HCT116 (cell line): ENCODE results near the gene SMIM20. TPM values are rescaled to one million over a fixed set of nuclear protein-coding genes. Genes with fewer than 3 reads are reported as not detected.

Source experiments
- ATAC-seq: fragments of 200-7000 bp; cut with Tn5 transposase; 2 replicates; pipeline ENCODE4 v1.9.1; 2020; ENCODE audit warnings: mild to moderate bottlenecking, moderate library complexity
- BruUV-seq: library from RNA; stranded (reverse); fragments of 400-500 nt; replicated peaks from 2 replicates; lab custom pipeline; 2021; lab: Mats Ljungman, UMichigan
- CTCF ChIA-PET: fragments of 300-600 bp; sonication (Branson Sonifier 250); formaldehyde crosslinking; loops from one replicate; lab custom pipeline; 2021; ENCODE audit warnings: antibody characterized with exemption; lab: Charles Lee
- POLR2A ChIA-PET: fragments of 300-600, 350-600 bp; sonication (Branson Sonifier 250); formaldehyde crosslinking; loops from one replicate; lab custom pipeline; 2021; ENCODE audit warnings: antibody characterized with exemption; lab: Charles Lee
- RAD21 ChIA-PET, 2 experiments: fragments of 300-600 bp; sonication (Branson Sonifier 250); formaldehyde crosslinking; loops; one replicate each; lab custom pipeline; 2023; ENCODE audit warnings: low total read pairs in 2 of 2; ENCODE audit not compliant: uncharacterized antibody in 2 of 2, unreplicated experiment in 2 of 2, low non-redundant PET in 1 of 2; lab: Charles Lee
- DNase-seq: peaks from one replicate; pipeline ENCODE4 v3.0.0-alpha.2; 2010; ENCODE audit warnings: low read depth, low spot score
- H2AFZ ChIP-seq: fragments of 200-600 bp; shearing (Covaris generic), sonication (generic); 2 replicates; pipeline ENCODE4 v1.6.1; 2017; ENCODE audit warnings: low read depth, mixed run types, mixed read lengths, antibody characterized with exemption, low read length; ENCODE audit not compliant: poor library complexity, severe bottlenecking
- H3K27ac ChIP-seq: 2 replicates; pipeline ENCODE4 v1.5.1; 2012; ENCODE audit warnings: low read depth, low read length
- H3K27me3 ChIP-seq: fragments of 200-600 bp; sonication (generic); 2 replicates; pipeline ENCODE4 v1.6.1; 2016; ENCODE audit warnings: mixed run types, low read length, mixed read lengths; ENCODE audit not compliant: insufficient read depth
- H3K36me3 ChIP-seq, 2 experiments: fragments of 200-500 bp in 1 of 2; fragments of 200-600 bp in 1 of 2; sonication (Bioruptor generic) in 1 of 2; sonication (generic) in 1 of 2; 2 replicates each; pipeline versions ENCODE4 v1.5.1 to v1.6.1; 2014 to 2016; ENCODE audit warnings: low read length in 2 of 2, inconsistent platforms in 1 of 2, mixed read lengths in 1 of 2, mixed run types in 1 of 2; ENCODE audit not compliant: insufficient read depth in 2 of 2, control insufficient read depth in 1 of 2
- H3K4me1 ChIP-seq, 2 experiments: fragments of 200-600 bp in 1 of 2; sonication (generic) in 1 of 2; 2 replicates each; pipeline versions ENCODE4 v1.5.1 to v1.6.1; 2012 to 2017; ENCODE audit warnings: low read length in 2 of 2, inconsistent platforms in 1 of 2, mild to moderate bottlenecking in 1 of 2, mixed read lengths in 1 of 2, mixed run types in 1 of 2, moderate library complexity in 1 of 2; ENCODE audit not compliant: insufficient read depth in 2 of 2, control insufficient read depth in 1 of 2
- H3K4me2 ChIP-seq: fragments of 200-600 bp; sonication (generic); 2 replicates; pipeline ENCODE4 v1.6.1; 2017; ENCODE audit warnings: mixed run types, low read length, mixed read lengths
- H3K4me3 ChIP-seq, 2 experiments: fragments of 200-600 bp in 1 of 2; sonication (generic) in 1 of 2; replicated peaks in 1 of 2; 2 replicates each; pipeline ENCODE4 v1.5.1; 2011 to 2016; ENCODE audit warnings: low read length in 2 of 2, control low read depth in 1 of 2, low read depth in 1 of 2, mild to moderate bottlenecking in 1 of 2, mixed read lengths in 1 of 2, mixed run types in 1 of 2
- H3K79me2 ChIP-seq: fragments of 200-600 bp; sonication (generic); 2 replicates; pipeline ENCODE4 v1.6.1; 2017; ENCODE audit warnings: mild to moderate bottlenecking, mixed run types, low read length, moderate library complexity, mixed read lengths; ENCODE audit not compliant: insufficient read depth
- H3K9ac ChIP-seq: fragments of 200-600 bp; sonication (generic); 2 replicates; pipeline ENCODE4 v1.6.1; 2016; ENCODE audit warnings: low read length, mixed read lengths
- H3K9me2 ChIP-seq: fragments of 200-600 bp; sonication (generic), shearing (Covaris generic); 2 replicates; pipeline ENCODE4 v1.6.1; 2017; ENCODE audit warnings: mixed run types, mild to moderate bottlenecking, moderate library complexity; ENCODE audit not compliant: insufficient read depth
- H3K9me3 ChIP-seq, 2 experiments: fragments of 200-500 bp in 1 of 2; fragments of 200-600 bp in 1 of 2; sonication (Bioruptor generic) in 1 of 2; sonication (generic) in 1 of 2; 2 replicates each; pipeline ENCODE4 v1.6.1; 2014 to 2017; ENCODE audit warnings: low read length in 2 of 2, mixed read lengths in 2 of 2, inconsistent platforms in 1 of 2, low read depth in 1 of 2, mild to moderate bottlenecking in 1 of 2, mixed run types in 1 of 2, moderate library complexity in 1 of 2; ENCODE audit not compliant: control insufficient read depth in 1 of 2, insufficient read depth in 1 of 2
- H4K20me1 ChIP-seq: fragments of 200-600 bp; sonication (generic), shearing (Covaris generic); 2 replicates; pipeline ENCODE4 v1.6.1; 2017; ENCODE audit warnings: mixed run types, mild to moderate bottlenecking, moderate library complexity; ENCODE audit not compliant: insufficient read depth
- CBX3 ChIP-seq: IDR thresholded peaks from 2 replicates; pipeline ENCODE4 v1.6.1; 2012; ENCODE audit warnings: low read depth
- CEBPB ChIP-seq: IDR thresholded peaks from 2 replicates; pipeline ENCODE4 v1.6.1; 2012; ENCODE audit warnings: low read depth
- EGR1 ChIP-seq: IDR thresholded peaks from 2 replicates; pipeline ENCODE4 v1.6.1; 2012; ENCODE audit warnings: low read depth
- ELF1 ChIP-seq: IDR thresholded peaks from 2 replicates; pipeline ENCODE4 v1.6.1; 2012; ENCODE audit warnings: low read depth, borderline replicate concordance
- EZH2 ChIP-seq: fragments of 200-600 bp; sonication (generic); IDR thresholded peaks from 2 replicates; pipeline ENCODE4 v1.6.1; 2017; ENCODE audit warnings: antibody characterized with exemption, mixed run types
- EZH2phosphoT487 ChIP-seq: fragments of 200-600 bp; IDR thresholded peaks from 2 replicates; pipeline ENCODE4 v1.6.1; 2018; ENCODE audit warnings: antibody characterized with exemption, borderline replicate concordance
- FOSL1 ChIP-seq: IDR thresholded peaks from 2 replicates; pipeline ENCODE4 v1.6.1; 2012; ENCODE audit warnings: low read depth
- JUND ChIP-seq: IDR thresholded peaks from 2 replicates; pipeline ENCODE4 v1.6.1; 2012
- POLR2A ChIP-seq: IDR thresholded peaks from 2 replicates; pipeline ENCODE4 v1.7.0; 2011; ENCODE audit warnings: borderline replicate concordance; ENCODE audit not compliant: insufficient read depth, insufficient read length; ENCODE audit errors: extremely low read depth
- POLR2AphosphoS5 ChIP-seq: IDR thresholded peaks from 2 replicates; pipeline ENCODE4 v1.6.1; 2011; ENCODE audit warnings: mild to moderate bottlenecking, low read depth, low read length, moderate library complexity
- RAD21 ChIP-seq: IDR thresholded peaks from 2 replicates; pipeline ENCODE4 v1.6.1; 2012; ENCODE audit warnings: low read depth, mild to moderate bottlenecking
- SIN3A ChIP-seq: IDR thresholded peaks from 2 replicates; pipeline ENCODE4 v1.6.1; 2012; ENCODE audit warnings: low read depth
- SP1 ChIP-seq: IDR thresholded peaks from 2 replicates; pipeline ENCODE4 v1.6.1; 2012; ENCODE audit warnings: low read depth
- SRF ChIP-seq: IDR thresholded peaks from 2 replicates; pipeline ENCODE4 v1.6.1; 2012; ENCODE audit warnings: low read depth
- TCF7L2 ChIP-seq: IDR thresholded peaks from 2 replicates; pipeline ENCODE4 v1.7.0; 2011; ENCODE audit warnings: borderline replicate concordance, inconsistent platforms; ENCODE audit not compliant: insufficient read depth, insufficient read length; ENCODE audit errors: extremely low read depth
- YY1 ChIP-seq: IDR thresholded peaks from 2 replicates; pipeline ENCODE4 v1.6.1; 2011; ENCODE audit warnings: low read length, low read depth, moderate library complexity, mild to moderate bottlenecking; ENCODE audit not compliant: insufficient replicate concordance; ENCODE audit errors: extremely low read depth
- ZBTB33 ChIP-seq: IDR thresholded peaks from 2 replicates; pipeline ENCODE4 v1.6.1; 2011; ENCODE audit warnings: mild to moderate bottlenecking, low read length, moderate library complexity; ENCODE audit not compliant: insufficient replicate concordance; ENCODE audit errors: extremely low read depth
- ZFX ChIP-seq: fragments of 450-650 bp; IDR thresholded peaks from 2 replicates; pipeline ENCODE4 v1.6.1; 2017
- ZNF274 ChIP-seq: fragments of 200-500 bp; sonication (Bioruptor generic); IDR thresholded peaks from 2 replicates; pipeline ENCODE4 v1.6.1; 2014; ENCODE audit warnings: mild to moderate bottlenecking, low read depth, low read length, inconsistent platforms
- intact Hi-C: fragments of 100-400 bp; cut with micrococcal nuclease; formaldehyde crosslinking; loops from 2 replicates; pipeline ENCODE4 v1.10.0; 2022
- total RNA-seq: library from RNA; stranded (reverse); gene quantifications from one replicate; pipeline ENCODE4 v1.2.1, GENCODE V29; 2021; ENCODE audit not compliant: unreplicated experiment
- TF ChIP-seq, protein P1 (sequence below): IDR thresholded peaks from 2 replicates; pipeline ENCODE4 v1.6.1; 2012

The SMIM20 gene
- total RNA-seq, 1 experiment from 2014 or later, result 36.9 TPM

GRCh38 chr4:25881193-25881592 is 32.8 kb upstream of the SMIM20 start (continued):
- TF ChIP-seq EZH2 (no peak), TCF7L2 (no peak), ZNF274 (no peak), FOSL1 (no peak), ZFX (no peak), RAD21 (no peak), SP1 (no peak), ELF1 (no peak), ZBTB33 (no peak)

- no TSS peak for BruUV-seq
Observed at GRCh38 chr4:25882226-25882625, 31.8 kb upstream of the SMIM20 start.

More at GRCh38 chr4:25882226-25882625, 31.8 kb upstream of the SMIM20 start:
- H3K36me3 ChIP-seq, result no peaks in the 10 kb centered on the region
- no peak overlapping the region for H3K27ac ChIP-seq
- no peaks in the 10 kb centered on the region for H3K79me2 ChIP-seq
- H3K4me1 ChIP-seq, result no peaks in the 10 kb centered on the region
- no peak overlapping the region for H3K4me3 ChIP-seq
- no peak overlapping the region for H2AFZ ChIP-seq
- H3K9me2 ChIP-seq, result no peaks in the 10 kb centered on the region
- intact Hi-C loops, result no loop called here
- no peaks in the 10 kb centered on the region for H3K27me3 ChIP-seq
- CTCF ChIA-PET, result no interaction called here
- no peaks in the 10 kb centered on the region for H3K9me3 ChIP-seq
- H4K20me1 ChIP-seq, result no peaks in the 10 kb centered on the region
- ATAC-seq (no peak), DNase-seq (no peak)
- no peak overlapping the region for H3K4me2 ChIP-seq
- TF ChIP-seq EZH2 (no peak), YY1 (no peak), SP1 (no peak), ZBTB33 (no peak), FOSL1 (no peak), ELF1 (no peak), JUND (no peak), POLR2A (no peak), POLR2AphosphoS5 (no peak), SRF (no peak), EGR1 (no peak), TCF7L2 (no peak), RAD21 (no peak), ZNF274 (no peak), SIN3A (no peak), EZH2phosphoT487 (no peak), CBX3 (no peak), ZFX (no peak), CEBPB (no peak)
- TF ChIP-seq, protein P1, sequence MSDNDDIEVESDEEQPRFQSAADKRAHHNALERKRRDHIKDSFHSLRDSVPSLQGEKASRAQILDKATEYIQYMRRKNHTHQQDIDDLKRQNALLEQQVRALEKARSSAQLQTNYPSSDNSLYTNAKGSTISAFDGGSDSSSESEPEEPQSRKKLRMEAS, result no peak
- POLR2A ChIA-PET, result no interaction called here
- H3K9ac ChIP-seq, result no peak overlapping the region
- RAD21 ChIA-PET, result no interaction called here
